Parathyroid adenoma (tissue), 2 donors: ENCODE data around the gene PRR33.

Experiments used
- H2AFZ ChIP-seq: fragments of 300-600 bp; sonication (generic); one replicate; pipeline ENCODE4 v1.7.0; 2017; ENCODE audit warnings: antibody characterized with exemption, mild to moderate bottlenecking
- H3K27ac ChIP-seq: fragments of 300-600 bp; sonication (generic); one replicate; pipeline ENCODE4 v1.7.0; 2017
- H3K27me3 ChIP-seq: fragments of 300-600 bp; sonication (generic); one replicate; pipeline ENCODE4 v1.7.0; 2017; ENCODE audit warnings: low read length; ENCODE audit not compliant: control insufficient read depth, insufficient read depth
- H3K36me3 ChIP-seq: fragments of 300-600 bp; sonication (generic); one replicate; pipeline ENCODE4 v1.7.0; 2017; ENCODE audit warnings: low read length; ENCODE audit not compliant: control insufficient read depth, insufficient read depth
- H3K4me1 ChIP-seq: fragments of 300-600 bp; sonication (generic); one replicate; pipeline ENCODE4 v1.7.0; 2017; ENCODE audit warnings: control low read depth
- H3K4me2 ChIP-seq: fragments of 300-600 bp; sonication (generic); one replicate; pipeline ENCODE4 v1.7.0; 2017; ENCODE audit warnings: low read length
- H3K4me3 ChIP-seq: fragments of 300-600 bp; sonication (generic); one replicate; pipeline ENCODE4 v1.7.0; 2017; ENCODE audit warnings: low read depth, low read length
- H3K79me2 ChIP-seq: fragments of 300-600 bp; sonication (generic); one replicate; pipeline ENCODE4 v1.7.0; 2017; ENCODE audit warnings: control low read depth
- H3K9ac ChIP-seq: fragments of 300-600 bp; sonication (generic); one replicate; pipeline ENCODE4 v1.7.0; 2017; ENCODE audit warnings: mild to moderate bottlenecking
- H3K9me3 ChIP-seq: fragments of 300-600 bp; sonication (generic); one replicate; pipeline ENCODE4 v1.7.0; 2017; ENCODE audit warnings: low read length; ENCODE audit not compliant: control insufficient read depth
- TF ChIP-seq, protein P1 (sequence below): fragments of 300-600 bp; sonication (generic); IDR thresholded peaks from one replicate; pipeline ENCODE4 v1.7.0; 2017; ENCODE audit warnings: antibody characterized with exemption, mild to moderate bottlenecking
- donor health status: primary hyperparathyroidism.

Gene PRR33

DNA sequence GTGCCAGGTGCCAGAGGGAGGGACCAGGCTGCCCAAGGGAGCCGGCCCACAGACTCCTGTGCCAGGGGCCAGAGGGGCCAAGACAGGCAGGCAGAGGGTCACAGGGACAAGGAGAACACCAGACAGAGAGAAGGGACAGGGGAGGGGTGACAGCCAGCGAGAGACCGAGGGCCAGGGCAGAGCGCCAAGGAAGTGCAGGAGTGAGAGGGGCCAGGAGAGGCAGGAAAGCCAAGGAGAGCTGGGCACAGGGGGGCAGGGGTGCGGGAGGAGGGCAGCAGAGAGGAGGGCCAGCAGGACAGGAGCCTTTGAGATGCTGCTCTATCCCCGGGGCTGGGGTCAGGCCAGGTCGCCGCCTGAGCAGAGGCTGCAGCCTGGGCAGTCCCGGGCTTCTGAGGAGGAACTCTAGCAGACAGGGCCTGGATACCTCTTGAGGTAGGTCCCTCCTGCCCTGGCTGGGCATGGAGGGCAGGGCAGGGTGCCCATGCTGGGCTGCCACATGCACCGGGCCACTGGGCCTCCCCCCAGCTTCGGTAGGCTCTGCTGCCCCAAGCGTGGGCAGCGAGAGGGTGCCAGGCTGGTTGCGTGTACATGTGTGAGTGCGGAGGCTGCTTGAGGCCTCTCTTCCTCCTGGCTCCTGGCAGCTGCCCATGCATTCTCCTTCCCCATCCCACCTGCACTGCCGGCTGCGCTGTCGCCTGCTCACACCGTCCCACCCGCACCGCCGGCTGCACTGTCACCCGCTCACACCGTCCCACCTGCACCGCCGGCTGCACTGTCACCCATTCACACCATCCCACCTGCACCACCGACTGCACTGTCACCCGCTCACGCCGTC lies 26.6 kb downstream of the PRR33 start:
- Histone ChIP-seq H3K27me3 (no peaks in the 10 kb centered on the region), H3K27ac (no peak overlapping the region), H3K4me3 (no peak overlapping the region), H3K36me3 (no peaks in the 10 kb centered on the region), H3K9me3 (no peaks in the 10 kb centered on the region), H3K4me1 (no peaks in the 10 kb centered on the region), H3K4me2 (no peak overlapping the region), H3K9ac (no peak overlapping the region), H3K79me2 (no peaks in the 10 kb centered on the region), H2AFZ (no peak overlapping the region)
- TF ChIP-seq, protein P1, sequence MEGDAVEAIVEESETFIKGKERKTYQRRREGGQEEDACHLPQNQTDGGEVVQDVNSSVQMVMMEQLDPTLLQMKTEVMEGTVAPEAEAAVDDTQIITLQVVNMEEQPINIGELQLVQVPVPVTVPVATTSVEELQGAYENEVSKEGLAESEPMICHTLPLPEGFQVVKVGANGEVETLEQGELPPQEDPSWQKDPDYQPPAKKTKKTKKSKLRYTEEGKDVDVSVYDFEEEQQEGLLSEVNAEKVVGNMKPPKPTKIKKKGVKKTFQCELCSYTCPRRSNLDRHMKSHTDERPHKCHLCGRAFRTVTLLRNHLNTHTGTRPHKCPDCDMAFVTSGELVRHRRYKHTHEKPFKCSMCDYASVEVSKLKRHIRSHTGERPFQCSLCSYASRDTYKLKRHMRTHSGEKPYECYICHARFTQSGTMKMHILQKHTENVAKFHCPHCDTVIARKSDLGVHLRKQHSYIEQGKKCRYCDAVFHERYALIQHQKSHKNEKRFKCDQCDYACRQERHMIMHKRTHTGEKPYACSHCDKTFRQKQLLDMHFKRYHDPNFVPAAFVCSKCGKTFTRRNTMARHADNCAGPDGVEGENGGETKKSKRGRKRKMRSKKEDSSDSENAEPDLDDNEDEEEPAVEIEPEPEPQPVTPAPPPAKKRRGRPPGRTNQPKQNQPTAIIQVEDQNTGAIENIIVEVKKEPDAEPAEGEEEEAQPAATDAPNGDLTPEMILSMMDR: no peak

DNA sequence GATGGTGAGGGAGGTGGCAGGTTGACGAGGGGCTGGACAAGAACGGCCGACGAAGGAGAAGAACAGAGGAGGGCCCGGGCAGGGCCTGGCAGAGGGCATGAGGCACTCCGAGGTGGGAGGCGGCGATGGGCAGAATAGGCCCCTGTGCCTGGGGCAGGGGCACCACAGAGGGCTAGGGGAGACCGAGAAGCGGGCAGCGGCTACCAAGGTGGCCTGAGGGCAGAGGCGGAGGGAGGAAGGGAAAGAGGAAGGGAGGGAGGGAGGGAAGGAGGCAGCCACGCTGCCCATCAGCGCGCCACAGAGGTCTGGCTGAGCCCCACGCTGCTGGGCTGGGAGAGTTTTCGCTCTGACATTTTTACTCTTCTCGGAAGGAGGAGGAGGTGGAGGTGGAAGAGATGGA lies 27.5 kb downstream of the PRR33 start:
- Histone ChIP-seq H3K79me2 (no peaks in the 10 kb centered on the region), H3K4me2 (no peak overlapping the region), H3K27me3 (no peaks in the 10 kb centered on the region), H3K36me3 (no peaks in the 10 kb centered on the region), H3K4me3 (no peak overlapping the region), H2AFZ (no peak overlapping the region), H3K4me1 (no peaks in the 10 kb centered on the region), H3K9me3 (no peaks in the 10 kb centered on the region), H3K27ac (no peak overlapping the region), H3K9ac (no peak overlapping the region)
- TF ChIP-seq, protein P1: no peak

DNA sequence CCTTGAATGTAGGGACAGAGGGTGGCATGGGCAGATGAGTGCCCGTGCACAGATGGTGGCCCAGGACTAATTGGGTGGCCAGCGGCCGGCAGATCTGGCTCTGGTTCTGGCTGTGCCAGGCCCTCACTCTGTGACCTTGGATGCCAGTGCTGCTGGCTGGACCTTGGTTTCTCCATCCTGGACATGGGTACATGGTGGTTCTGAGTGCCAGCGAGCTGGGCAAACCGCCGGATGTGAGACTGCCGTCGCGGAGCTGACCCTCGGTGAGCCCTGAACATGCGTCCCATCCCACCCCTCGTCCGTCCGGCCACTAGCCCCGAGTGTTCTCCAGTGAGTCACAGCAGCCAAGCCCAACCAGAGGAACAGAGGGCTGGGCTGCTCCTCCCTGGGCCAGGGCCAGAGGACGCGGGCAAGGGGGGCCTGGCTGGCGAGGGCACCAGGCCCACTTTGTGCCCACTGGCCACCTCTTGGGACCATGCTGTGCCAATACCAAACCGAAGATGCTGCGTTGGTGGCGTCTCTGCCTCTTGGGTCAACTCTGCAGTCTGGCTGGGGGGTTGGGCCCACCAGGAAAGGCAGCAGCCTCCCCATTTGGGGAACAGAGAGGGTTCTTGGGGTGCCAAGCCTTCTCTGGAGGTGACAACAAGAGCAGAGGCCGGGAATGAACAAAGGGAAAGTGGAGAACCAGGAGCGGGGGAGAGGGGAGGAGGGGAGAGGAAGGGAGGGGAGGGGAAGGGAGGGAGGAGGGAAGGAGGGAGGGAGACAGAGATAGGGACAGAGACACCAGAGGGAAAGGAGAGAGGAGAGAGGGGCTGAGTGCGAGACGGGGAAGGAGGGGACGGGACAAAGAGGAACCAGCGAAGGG lies 28.1 kb downstream of the PRR33 start:
- Histone ChIP-seq H3K27ac (peak overlapping the region; percentile 47), H3K4me2 (no peak overlapping the region), H3K79me2 (no peaks in the 10 kb centered on the region), H2AFZ (no peak overlapping the region), H3K9me3 (no peaks in the 10 kb centered on the region), H3K4me1 (no peaks in the 10 kb centered on the region), H3K27me3 (no peaks in the 10 kb centered on the region), H3K9ac (no peak overlapping the region), H3K4me3 (no peak overlapping the region), H3K36me3 (no peaks in the 10 kb centered on the region)
- TF ChIP-seq, protein P1: no peak

DNA sequence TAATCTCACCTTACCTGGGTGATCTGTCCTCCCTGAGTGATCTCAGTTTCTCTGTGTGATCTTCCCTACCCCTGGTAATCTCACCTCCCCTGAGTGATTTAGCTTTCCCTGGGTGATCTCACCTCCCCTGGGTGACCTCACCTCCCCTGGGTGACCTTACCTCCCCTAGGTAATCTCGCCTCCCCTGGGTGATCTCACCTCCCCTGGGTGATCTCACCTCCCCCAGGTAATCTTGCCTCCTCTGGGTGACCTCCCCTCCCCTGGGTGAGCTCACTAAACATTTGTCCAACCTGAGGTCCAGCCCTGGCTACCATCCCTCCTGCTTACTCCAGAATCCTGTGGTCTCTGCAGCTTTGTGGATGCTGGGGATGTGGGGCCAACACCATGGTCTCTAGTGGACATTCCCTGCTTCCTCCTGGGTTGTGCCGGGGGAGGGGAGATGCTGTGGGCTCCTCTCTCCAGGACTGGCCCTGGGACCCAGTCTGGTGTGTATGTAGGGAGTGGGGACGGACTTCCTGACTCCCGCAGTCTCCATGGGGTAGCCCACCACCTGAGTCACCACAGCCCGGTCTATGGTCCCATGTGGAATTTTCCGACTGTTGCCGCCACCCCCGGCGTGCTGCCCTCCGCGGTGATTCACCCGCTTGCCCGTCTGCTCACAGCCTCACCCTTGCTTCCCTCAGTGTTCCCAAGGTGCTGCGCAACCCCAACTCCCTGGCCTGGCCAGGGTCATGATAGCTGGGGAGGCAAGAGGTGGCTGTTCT lies 28.9 kb downstream of the PRR33 start:
- no peaks in the 10 kb centered on the region for H3K79me2 ChIP-seq
- no peak overlapping the region for H3K4me3 ChIP-seq
- no peaks in the 10 kb centered on the region for H3K9me3 ChIP-seq
- H3K27me3 ChIP-seq: no peaks in the 10 kb centered on the region
- H3K36me3 ChIP-seq: no peaks in the 10 kb centered on the region
- H3K27ac ChIP-seq: no peak overlapping the region
- H3K4me1 ChIP-seq: no peaks in the 10 kb centered on the region
- H3K4me2 ChIP-seq: no peak overlapping the region
- no peak overlapping the region for H3K9ac ChIP-seq
- no peak overlapping the region for H2AFZ ChIP-seq
- TF ChIP-seq, protein P1: no peak
